Subcutaneous adipose tissue (tissue), 4 donors: ENCODE measurements around the gene GRIPAP1. TPM values are rescaled to one million over a fixed set of nuclear protein-coding genes. Genes with fewer than 3 reads are reported as not detected.

ENCODE experiments used
- total RNA-seq, 4 donors: library from RNA; depleted of rRNA; stranded (reverse); fragments of >200 nt; gene quantifications; one replicate each; pipeline ENCODE4 v1.1.0, GENCODE V29; 2016
- TF ChIP-seq, protein P1 (sequence below): fragments of 450-650 bp; IDR thresholded peaks from one replicate; pipeline ENCODE4 v1.5.1; 2016; ENCODE audit warnings: low read depth, mild to moderate bottlenecking, control low read depth, antibody characterized with exemption, moderate library complexity

GRIPAP1 gene
- total RNA-seq, 4 donors from 2014 or later: 20.7 to 46.3 (median 33.4) TPM

- TF ChIP-seq, protein P1, sequence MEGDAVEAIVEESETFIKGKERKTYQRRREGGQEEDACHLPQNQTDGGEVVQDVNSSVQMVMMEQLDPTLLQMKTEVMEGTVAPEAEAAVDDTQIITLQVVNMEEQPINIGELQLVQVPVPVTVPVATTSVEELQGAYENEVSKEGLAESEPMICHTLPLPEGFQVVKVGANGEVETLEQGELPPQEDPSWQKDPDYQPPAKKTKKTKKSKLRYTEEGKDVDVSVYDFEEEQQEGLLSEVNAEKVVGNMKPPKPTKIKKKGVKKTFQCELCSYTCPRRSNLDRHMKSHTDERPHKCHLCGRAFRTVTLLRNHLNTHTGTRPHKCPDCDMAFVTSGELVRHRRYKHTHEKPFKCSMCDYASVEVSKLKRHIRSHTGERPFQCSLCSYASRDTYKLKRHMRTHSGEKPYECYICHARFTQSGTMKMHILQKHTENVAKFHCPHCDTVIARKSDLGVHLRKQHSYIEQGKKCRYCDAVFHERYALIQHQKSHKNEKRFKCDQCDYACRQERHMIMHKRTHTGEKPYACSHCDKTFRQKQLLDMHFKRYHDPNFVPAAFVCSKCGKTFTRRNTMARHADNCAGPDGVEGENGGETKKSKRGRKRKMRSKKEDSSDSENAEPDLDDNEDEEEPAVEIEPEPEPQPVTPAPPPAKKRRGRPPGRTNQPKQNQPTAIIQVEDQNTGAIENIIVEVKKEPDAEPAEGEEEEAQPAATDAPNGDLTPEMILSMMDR: no peak
These were observed 26.5 kb downstream of the GRIPAP1 start for GRCh38 chrX:48975541-48975940.

DNA sequence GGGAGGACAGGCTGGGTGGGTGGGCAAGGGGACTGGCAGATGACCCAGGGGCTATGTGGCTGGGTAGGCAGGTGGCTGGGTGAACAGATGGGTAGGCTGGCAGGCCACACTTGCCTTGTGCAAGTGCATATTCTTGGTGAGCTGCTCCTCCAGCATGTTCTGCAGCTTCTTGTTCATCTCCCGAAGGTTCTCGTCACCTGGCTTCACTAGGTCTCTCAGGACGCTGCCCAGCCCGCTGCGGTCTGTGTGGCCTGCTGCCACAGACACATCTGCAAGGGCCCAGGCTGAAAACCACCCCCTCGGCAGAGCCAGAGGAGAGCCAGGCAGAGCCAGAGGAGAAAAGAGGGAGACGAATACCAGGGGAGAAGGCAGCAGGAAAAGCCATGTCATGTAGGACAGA is 27.0 kb downstream of the GRIPAP1 start:
- TF ChIP-seq, protein P1: no peak

GRCh38 chrX:48974574-48974973 is 27.5 kb downstream of the GRIPAP1 start:
- TF ChIP-seq, protein P1: no peak

GRCh38 chrX:48974033-48974432 is 28.0 kb downstream of the GRIPAP1 start:
- TF ChIP-seq, protein P1: no peak

- TF ChIP-seq, protein P1: no peak
These were observed 29.6 kb downstream of the GRIPAP1 start for GRCh38 chrX:48972220-48973164.

DNA sequence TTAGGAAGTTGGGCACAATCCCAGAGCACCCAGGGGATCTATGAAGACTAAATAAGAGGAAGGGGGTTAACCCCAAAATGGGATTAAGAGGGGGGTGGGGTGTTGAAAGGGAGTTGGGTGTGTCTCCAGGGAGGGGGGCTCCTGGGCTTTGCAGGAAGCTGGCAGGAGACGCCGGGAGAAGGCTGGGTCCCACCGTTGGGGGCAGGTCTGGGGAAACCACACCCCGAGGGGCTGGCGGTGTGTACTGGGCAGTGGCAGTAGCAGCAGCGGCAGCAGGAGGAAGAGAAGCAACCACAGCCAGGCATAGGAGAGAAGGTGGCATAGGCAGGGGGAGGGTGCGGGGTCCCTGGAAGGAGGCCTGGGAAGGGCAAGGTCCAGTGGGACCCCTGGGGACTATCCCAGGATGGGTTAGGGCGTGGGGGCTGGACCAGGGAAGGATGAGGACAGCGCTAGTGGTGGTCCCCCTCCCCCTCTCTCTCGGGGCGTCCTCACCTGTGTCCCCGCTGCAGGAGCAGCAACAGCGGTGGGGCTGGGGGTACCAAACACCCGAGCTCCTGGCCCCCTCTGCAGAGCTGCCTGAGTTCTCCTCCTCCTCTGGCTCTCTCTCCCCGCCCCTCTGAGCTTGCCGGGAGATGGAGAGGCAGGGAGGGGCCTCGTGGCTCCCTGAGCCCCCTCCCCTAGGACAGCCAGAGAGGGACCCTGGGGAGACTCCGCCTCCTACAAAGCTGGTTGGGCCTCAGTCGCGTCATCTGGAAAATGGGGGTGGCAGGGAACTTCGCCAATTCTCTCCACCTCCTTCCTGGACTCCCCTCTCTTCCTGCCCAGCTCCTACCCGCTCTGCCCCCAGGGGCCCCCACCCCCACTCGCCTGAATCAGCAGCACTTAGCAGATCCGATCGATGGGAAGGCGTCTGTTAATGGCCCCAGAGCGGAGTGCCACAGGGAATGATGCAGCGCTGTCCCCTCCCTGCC is 30.5 kb downstream of the GRIPAP1 start, which contains the start of gene KCND1:
Gene KCND1 (minus strand): TSS at position 596 of the 971 bp plus-strand sequence. CDS start 1,573 bp downstream, outside the sequence.
- TF ChIP-seq, protein P1: no peak
